CD1c-positive myeloid dendritic cell (primary cell): ENCODE measurements around the gene KAZN.

Experiments used
- DNase-seq: peaks from one replicate; pipeline ENCODE4 v3.0.0-alpha.2; 2016; ENCODE audit errors: extremely low spot score

The KAZN gene

GRCh38 chr1:15139654-15140350 is 541.3 kb downstream of the KAZN start:
- no peak for DNase-seq

GRCh38 chr1:15141935-15142539 is 543.6 kb downstream of the KAZN start:
- DNase-seq: no peak

- DNase-seq: no peak
Observed at GRCh38 chr1:15145327-15145726, 546.8 kb downstream of the KAZN start.

GRCh38 chr1:15146142-15146680 is 547.7 kb downstream of the KAZN start:
- DNase-seq: peak; percentile 25

- peak; percentile 59 for DNase-seq
Observed at GRCh38 chr1:15146971-15147376, 548.5 kb downstream of the KAZN start.

GRCh38 chr1:15148004-15148403 is 549.5 kb downstream of the KAZN start:
- DNase-seq: no peak

GRCh38 chr1:15148475-15148874 is 550.0 kb downstream of the KAZN start:
- no peak for DNase-seq

- no peak for DNase-seq
Observed at GRCh38 chr1:15148941-15149340, 550.5 kb downstream of the KAZN start.

GRCh38 chr1:15150376-15150775 is 551.9 kb downstream of the KAZN start:
- no peak for DNase-seq

GRCh38 chr1:15151377-15151806 is 552.9 kb downstream of the KAZN start:
- no peak for DNase-seq

GRCh38 chr1:15151871-15152270 is 553.4 kb downstream of the KAZN start:
- no peak for DNase-seq

- DNase-seq: peak; percentile 77
Observed at GRCh38 chr1:15152318-15153183, 554.1 kb downstream of the KAZN start.

- peak; percentile 59 for DNase-seq
Observed at GRCh38 chr1:15153184-15153841, 554.8 kb downstream of the KAZN start, which contains the start of gene TMEM51. Gene TMEM51 (plus strand): TSS chr1:15153747. CDS start chr1:15215088, 61,341 bp downstream.

- peak; percentile 76 for DNase-seq
Observed at GRCh38 chr1:15153842-15154479, 555.5 kb downstream of the KAZN start.

GRCh38 chr1:15154480-15155036 is 556.1 kb downstream of the KAZN start:
- no peak for DNase-seq

GRCh38 chr1:15155191-15155590 is 556.7 kb downstream of the KAZN start:
- DNase-seq: no peak

- no peak for DNase-seq
Observed at GRCh38 chr1:15155888-15156741, 557.6 kb downstream of the KAZN start.

- DNase-seq: no peak
Observed at GRCh38 chr1:15156807-15157380, 558.4 kb downstream of the KAZN start.
